Measurements from ENCODE around the gene ARID5A. TPM values are rescaled to one million over a fixed set of nuclear protein-coding genes. Genes with fewer than 3 reads are reported as not detected.
"Not testable (repeated sequence)": the region's sequence is repeated elsewhere in the genome, so short reads cannot be mapped to it uniquely, and the experiment has no call there.

The ARID5A gene
- total RNA-seq, 2 donors from 2014 or later = 181 to 252 TPM

DNA sequence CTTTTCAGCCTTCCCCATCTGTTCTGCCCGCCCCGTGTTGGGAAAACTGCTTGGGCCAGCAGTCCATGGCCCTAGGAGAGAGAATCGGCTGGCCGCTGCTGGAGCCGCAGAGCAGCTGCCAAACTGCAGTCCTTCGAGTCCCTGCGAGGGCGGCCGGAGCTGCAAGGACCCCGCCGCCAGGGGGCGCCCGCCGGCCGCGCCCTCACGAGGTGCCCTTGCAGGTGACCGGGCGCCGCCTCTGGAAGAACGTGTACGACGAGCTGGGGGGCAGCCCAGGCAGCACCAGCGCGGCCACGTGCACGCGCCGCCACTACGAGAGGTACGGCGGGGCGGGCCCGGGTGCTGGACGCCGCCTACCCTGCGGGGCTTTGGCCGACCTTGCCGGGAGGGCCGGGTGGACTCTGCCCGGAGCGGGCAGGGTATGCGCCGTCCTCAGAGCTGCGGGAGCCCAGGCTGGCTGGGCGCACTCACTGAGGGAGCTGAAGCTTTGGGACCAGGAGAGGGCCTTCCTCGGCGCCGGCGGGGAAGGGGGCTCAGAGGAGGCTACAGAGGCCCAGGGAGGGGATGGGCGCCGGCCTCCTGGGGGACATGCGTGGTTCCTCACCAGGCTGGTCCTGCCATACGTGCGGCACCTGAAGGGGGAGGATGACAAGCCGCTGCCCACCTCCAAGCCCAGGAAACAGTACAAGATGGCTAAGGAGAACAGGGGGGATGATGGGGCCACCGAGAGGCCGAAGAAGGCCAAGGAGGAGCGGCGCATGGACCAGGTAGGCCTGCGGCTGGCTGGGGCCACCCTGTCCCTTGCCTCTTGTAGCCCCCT lies 13.6 kb downstream of the ARID5A start:
- no peak overlapping the region for H3K4me3 Mint-ChIP-seq
- H3K27ac Mint-ChIP-seq = no peak overlapping the region
- peaks cover 78% of the 10 kb centered on the region for H3K36me3 Mint-ChIP-seq (ENCODE audit: low read depth)
- H3K27me3 Mint-ChIP-seq = no peaks in the 10 kb centered on the region
- H3K9me3 Mint-ChIP-seq = no peaks in the 10 kb centered on the region
- peaks cover 14% of the 10 kb centered on the region for H3K4me1 Mint-ChIP-seq
- ATAC-seq (replicated peaks) = no peak

- no peak overlapping the region for H3K4me3 Mint-ChIP-seq
- no peaks in the 10 kb centered on the region for H3K9me3 Mint-ChIP-seq
- no peaks in the 10 kb centered on the region for H3K27me3 Mint-ChIP-seq
- no peak overlapping the region for H3K27ac Mint-ChIP-seq
- ATAC-seq (replicated peaks) = no peak
- peaks cover 73% of the 10 kb centered on the region for H3K36me3 Mint-ChIP-seq (ENCODE audit: low read depth)
- H3K4me1 Mint-ChIP-seq = peaks cover 12% of the 10 kb centered on the region
These were observed 14.4 kb downstream of the ARID5A start for GRCh38 chr2:96550787-96551604.

DNA sequence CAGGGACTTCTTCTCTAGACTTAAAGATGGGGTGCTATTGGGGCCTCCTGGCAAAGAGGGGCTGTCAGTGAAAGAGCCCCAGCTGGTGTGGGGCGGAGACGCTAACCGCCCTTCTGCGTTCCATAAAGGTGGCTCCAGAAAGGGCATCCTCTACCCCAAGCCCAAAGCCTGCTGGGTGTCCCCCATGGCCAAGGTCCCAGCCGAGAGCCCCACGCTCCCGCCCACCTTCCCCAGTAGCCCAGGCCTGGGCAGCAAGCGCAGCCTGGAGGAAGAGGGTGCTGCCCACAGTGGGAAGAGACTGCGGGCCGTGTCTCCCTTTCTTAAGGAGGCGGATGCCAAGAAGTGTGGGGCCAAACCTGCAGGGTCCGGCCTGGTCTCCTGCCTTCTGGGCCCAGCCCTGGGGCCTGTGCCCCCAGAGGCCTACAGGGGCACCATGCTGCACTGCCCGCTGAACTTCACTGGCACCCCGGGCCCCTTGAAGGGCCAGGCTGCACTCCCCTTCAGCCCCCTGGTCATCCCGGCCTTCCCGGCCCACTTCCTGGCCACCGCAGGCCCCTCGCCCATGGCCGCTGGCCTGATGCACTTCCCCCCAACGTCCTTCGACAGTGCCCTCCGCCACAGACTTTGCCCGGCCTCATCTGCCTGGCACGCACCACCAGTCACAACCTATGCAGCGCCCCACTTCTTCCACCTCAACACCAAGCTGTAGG lies 15.2 kb downstream of the ARID5A start:
- Mint-ChIP-seq H3K4me1 (peaks cover 11% of the 10 kb centered on the region), H3K9me3 (no peaks in the 10 kb centered on the region), H3K36me3 (ENCODE audit: low read depth) (peaks cover 67% of the 10 kb centered on the region), H3K27me3 (no peaks in the 10 kb centered on the region), H3K4me3 (no peak overlapping the region), H3K27ac (peak overlapping the region; percentile 89)
- ATAC-seq (replicated peaks) = no peak

DNA sequence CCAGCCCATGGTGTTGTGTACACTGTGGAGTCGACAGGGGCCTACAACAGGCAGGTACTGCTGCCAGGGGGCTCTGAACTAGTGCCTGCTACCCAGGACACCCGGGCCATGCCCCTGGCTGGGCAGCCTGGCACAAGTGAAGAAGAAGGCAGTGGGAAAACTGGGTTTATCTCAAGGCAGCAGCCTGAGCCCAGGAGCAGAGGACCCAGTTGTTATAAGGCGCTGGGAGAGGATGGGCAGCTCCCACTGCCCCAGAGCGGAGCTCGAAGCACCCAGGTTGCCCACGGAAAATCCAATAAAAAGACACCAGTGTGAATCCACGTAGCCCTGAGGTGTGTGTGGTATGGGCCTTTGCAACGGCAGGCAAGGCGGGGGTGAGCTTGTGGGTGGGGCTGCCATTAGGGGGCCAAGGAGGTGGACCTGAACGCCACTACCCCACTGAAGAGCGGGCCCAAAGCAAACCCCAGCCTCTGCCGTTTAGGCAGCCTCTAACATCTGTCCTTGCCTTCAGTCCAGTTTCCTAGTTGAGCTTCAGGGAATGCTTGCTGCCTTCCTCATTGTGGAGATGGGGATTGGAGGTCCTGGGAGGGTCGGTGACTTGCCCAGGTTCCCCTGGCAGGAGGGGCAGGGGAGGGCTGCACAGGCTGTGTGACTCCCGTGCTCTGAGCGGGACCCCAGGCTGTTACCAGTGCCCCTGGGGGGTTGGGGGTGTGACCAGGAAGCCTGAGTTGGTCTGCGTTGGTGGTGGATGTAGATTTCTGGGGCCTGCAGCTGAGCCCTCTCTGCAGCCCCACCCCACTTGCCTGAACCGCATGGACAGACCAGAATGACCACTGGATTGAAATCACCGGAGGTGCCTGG lies 16.0 kb downstream of the ARID5A start:
- Mint-ChIP-seq H3K4me1 (peaks cover 13% of the 10 kb centered on the region), H3K27ac (peak overlapping the region; percentile 89), H3K27me3 (no peaks in the 10 kb centered on the region), H3K36me3 (ENCODE audit: low read depth) (peaks cover 64% of the 10 kb centered on the region), H3K9me3 (no peaks in the 10 kb centered on the region), H3K4me3 (peak overlapping the region; percentile 48)
- ATAC-seq (replicated peaks) = no peak

GRCh38 chr2:96553176-96553956 lies 16.8 kb downstream of the ARID5A start:
- peaks cover 10% of the 10 kb centered on the region for H3K4me1 Mint-ChIP-seq
- ATAC-seq (replicated peaks) = no peak
- peak overlapping the region; percentile 48 for H3K4me3 Mint-ChIP-seq
- no peaks in the 10 kb centered on the region for H3K27me3 Mint-ChIP-seq
- H3K36me3 Mint-ChIP-seq (ENCODE audit: low read depth) = peaks cover 56% of the 10 kb centered on the region
- no peaks in the 10 kb centered on the region for H3K9me3 Mint-ChIP-seq
- H3K27ac Mint-ChIP-seq = peak overlapping the region; percentile 89

- Mint-ChIP-seq H3K4me3 (peak overlapping the region; percentile 48), H3K36me3 (ENCODE audit: low read depth) (peaks cover 50% of the 10 kb centered on the region), H3K27ac (peak overlapping the region; percentile 89)
- not testable (repeated sequence) for H3K27me3 Mint-ChIP-seq; ATAC-seq (replicated peaks); H3K9me3 Mint-ChIP-seq; H3K4me1 Mint-ChIP-seq
These were observed 17.4 kb downstream of the ARID5A start for GRCh38 chr2:96553957-96554292.

- ATAC-seq (replicated peaks) = peak; percentile 27
- H3K27me3 Mint-ChIP-seq = no peaks in the 10 kb centered on the region
- H3K4me3 Mint-ChIP-seq = peak overlapping the region; percentile 48
- H3K36me3 Mint-ChIP-seq (ENCODE audit: low read depth) = peaks cover 47% of the 10 kb centered on the region
- no peaks in the 10 kb centered on the region for H3K9me3 Mint-ChIP-seq
- peaks cover 10% of the 10 kb centered on the region for H3K4me1 Mint-ChIP-seq
- H3K27ac Mint-ChIP-seq = peak overlapping the region; percentile 89
These were observed 18.0 kb downstream of the ARID5A start for GRCh38 chr2:96554293-96555145.

- H3K9me3 Mint-ChIP-seq = no peaks in the 10 kb centered on the region
- H3K27me3 Mint-ChIP-seq = no peaks in the 10 kb centered on the region
- peaks cover 40% of the 10 kb centered on the region for H3K36me3 Mint-ChIP-seq (ENCODE audit: low read depth)
- ATAC-seq (replicated peaks) = no peak
- peaks cover 10% of the 10 kb centered on the region for H3K4me1 Mint-ChIP-seq
- peak overlapping the region; percentile 89 for H3K27ac Mint-ChIP-seq
- no peak overlapping the region for H3K4me3 Mint-ChIP-seq
These were observed 18.6 kb downstream of the ARID5A start for GRCh38 chr2:96555146-96555610.

GRCh38 chr2:96556441-96557330 lies 20.1 kb downstream of the ARID5A start:
- no peaks in the 10 kb centered on the region for H3K27me3 Mint-ChIP-seq
- peak; percentile 82 for ATAC-seq (replicated peaks)
- peaks cover 27% of the 10 kb centered on the region for H3K36me3 Mint-ChIP-seq (ENCODE audit: low read depth)
- peak overlapping the region; percentile 42 for H3K4me3 Mint-ChIP-seq
- H3K27ac Mint-ChIP-seq = peak overlapping the region; percentile 66
- H3K9me3 Mint-ChIP-seq = no peaks in the 10 kb centered on the region
- H3K4me1 Mint-ChIP-seq = peaks cover 10% of the 10 kb centered on the region

GRCh38 chr2:96557421-96557820 lies 20.9 kb downstream of the ARID5A start:
- Mint-ChIP-seq H3K4me3 (peak overlapping the region; percentile 42), H3K27ac (peak overlapping the region; percentile 66), H3K36me3 (ENCODE audit: low read depth) (peaks cover 20% of the 10 kb centered on the region)
- not testable (repeated sequence) for H3K9me3 Mint-ChIP-seq; ATAC-seq (replicated peaks); H3K4me1 Mint-ChIP-seq; H3K27me3 Mint-ChIP-seq

GRCh38 chr2:96558061-96558460 lies 21.5 kb downstream of the ARID5A start:
- H3K36me3 Mint-ChIP-seq (ENCODE audit: low read depth) = peaks cover 19% of the 10 kb centered on the region

GRCh38 chr2:96558485-96558884 lies 21.9 kb downstream of the ARID5A start:
- no peak for ATAC-seq (replicated peaks)
- Mint-ChIP-seq H3K27ac (peak overlapping the region; percentile 51), H3K36me3 (ENCODE audit: low read depth) (peaks cover 19% of the 10 kb centered on the region), H3K4me3 (no peak overlapping the region), H3K4me1 (peaks cover 10% of the 10 kb centered on the region), H3K9me3 (no peaks in the 10 kb centered on the region), H3K27me3 (no peaks in the 10 kb centered on the region)

More at GRCh38 chr2:96558061-96558460, 21.5 kb downstream of the ARID5A start:
- Mint-ChIP-seq H3K4me1 (peaks cover 10% of the 10 kb centered on the region), H3K4me3 (no peak overlapping the region), H3K27me3 (no peaks in the 10 kb centered on the region), H3K9me3 (no peaks in the 10 kb centered on the region), H3K27ac (peak overlapping the region; percentile 51)
- no peak for ATAC-seq (replicated peaks)

Measured in activated T-helper 17 cell treated with anti-CD3 and anti-CD28 coated beads, Interleukin-2, amount 50 U/mL, for 72 hours (primary cell).